ENCODE results near the gene CLP1.

DNA sequence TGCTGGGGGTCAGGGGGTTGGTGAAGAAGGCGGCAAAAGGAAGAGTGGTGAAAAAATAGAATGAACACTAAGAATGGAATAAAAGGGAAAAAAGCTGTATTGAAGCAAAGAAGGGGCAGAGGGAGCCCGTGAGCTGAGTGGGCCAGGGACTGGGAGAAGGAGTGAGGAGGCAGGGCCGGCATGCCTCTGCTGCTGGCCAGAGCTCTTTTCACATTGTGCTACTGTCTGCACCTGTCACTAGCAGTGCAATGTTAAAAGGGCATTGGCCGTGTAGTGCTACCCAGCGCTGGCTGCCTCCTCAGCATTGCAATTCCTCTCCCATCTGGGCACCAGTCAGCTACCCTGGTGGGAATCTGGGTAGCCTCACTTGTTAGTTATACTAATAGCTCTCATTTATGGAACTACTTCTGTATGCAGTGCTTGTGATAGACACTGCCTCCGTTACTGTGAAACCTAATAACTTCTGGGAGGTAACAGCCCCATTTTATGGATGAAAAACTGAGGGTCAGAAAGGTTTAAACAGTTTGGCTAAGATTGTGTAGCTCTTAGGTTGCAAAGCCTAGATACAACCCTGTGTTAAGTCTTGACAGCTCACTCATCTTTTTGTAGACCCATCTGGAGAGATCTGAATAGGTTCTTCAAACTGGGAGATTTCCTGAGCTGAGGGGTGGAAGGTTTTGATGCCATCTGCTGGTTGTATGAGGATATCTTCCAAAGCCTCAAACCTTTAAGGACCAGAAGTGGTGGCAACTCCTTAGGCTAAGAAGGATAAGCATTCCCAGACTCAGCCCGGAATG is 16.4 kb upstream of the CLP1 start:
- TF ChIP-seq, protein P1, sequence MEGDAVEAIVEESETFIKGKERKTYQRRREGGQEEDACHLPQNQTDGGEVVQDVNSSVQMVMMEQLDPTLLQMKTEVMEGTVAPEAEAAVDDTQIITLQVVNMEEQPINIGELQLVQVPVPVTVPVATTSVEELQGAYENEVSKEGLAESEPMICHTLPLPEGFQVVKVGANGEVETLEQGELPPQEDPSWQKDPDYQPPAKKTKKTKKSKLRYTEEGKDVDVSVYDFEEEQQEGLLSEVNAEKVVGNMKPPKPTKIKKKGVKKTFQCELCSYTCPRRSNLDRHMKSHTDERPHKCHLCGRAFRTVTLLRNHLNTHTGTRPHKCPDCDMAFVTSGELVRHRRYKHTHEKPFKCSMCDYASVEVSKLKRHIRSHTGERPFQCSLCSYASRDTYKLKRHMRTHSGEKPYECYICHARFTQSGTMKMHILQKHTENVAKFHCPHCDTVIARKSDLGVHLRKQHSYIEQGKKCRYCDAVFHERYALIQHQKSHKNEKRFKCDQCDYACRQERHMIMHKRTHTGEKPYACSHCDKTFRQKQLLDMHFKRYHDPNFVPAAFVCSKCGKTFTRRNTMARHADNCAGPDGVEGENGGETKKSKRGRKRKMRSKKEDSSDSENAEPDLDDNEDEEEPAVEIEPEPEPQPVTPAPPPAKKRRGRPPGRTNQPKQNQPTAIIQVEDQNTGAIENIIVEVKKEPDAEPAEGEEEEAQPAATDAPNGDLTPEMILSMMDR (IDR thresholded peaks at IDR 0.05), result peak; percentile 31 to 53 (median 44)
- no peak for TF ChIP-seq POLR2AphosphoS5 (IDR thresholded peaks at IDR 0.05)
